GM21786 (cell line): ENCODE measurements around the gene TENM3.

Experiments
- ATAC-seq: cut with Tn5 transposase; IDR thresholded peaks from one replicate; pipeline ENCODE4 v1.9.1; 2021; ENCODE audit not compliant: unreplicated experiment

The TENM3 gene

DNA sequence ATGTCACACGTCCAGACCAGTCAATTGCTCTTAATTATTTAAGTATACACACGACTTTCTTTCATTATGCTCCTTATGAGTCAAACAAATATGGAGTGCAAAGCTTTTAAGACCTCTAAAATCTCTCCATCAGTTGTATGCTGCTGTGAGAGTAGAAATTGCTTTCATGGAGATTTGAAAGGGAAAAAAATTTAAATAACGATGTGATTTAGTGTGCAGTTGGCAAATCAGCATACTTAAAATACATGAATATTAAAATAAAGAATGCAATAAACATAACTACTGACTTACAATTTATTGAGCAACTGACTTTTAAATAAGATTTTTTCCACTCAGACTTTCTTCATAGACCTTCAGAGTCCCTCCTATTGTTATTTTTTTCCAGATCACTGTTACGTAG lies 9.0 kb downstream of the TENM3 start:
- no peak for ATAC-seq

DNA sequence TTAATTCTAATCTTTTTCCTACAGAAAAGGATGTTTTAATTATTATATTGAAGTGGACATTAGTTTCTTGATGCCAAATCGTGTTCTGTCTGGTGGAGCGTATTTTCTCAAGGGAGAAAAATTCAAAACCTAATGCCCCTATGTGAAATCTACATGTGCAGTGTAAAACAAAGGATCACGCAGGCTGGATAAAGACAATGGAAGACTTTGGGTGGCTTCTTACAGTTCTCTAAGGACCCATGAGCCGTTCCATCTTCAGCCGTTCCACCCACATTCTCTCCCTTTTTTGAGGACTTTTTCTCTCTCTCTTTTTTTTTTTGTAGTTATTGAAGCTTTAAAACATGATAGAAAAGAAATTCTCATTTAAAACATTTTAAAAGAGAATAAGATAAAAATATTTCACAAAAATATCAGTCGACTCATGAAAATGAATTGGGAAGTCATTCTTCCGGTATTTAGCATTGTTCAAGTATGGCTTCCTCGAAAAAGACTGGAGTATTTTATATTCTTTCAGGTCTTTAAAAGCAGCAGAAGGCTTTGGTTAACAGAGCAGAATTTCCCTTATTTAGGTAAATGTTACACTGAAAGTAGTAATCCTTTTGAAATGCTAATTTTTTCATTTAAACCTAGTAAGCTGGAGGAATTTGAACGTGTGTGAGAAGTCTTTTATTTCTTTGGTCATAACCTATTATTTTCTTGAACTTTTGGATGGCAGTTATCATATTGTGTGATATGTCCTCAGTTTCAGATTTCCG lies 11.0 kb downstream of the TENM3 start:
- ATAC-seq: no peak

DNA sequence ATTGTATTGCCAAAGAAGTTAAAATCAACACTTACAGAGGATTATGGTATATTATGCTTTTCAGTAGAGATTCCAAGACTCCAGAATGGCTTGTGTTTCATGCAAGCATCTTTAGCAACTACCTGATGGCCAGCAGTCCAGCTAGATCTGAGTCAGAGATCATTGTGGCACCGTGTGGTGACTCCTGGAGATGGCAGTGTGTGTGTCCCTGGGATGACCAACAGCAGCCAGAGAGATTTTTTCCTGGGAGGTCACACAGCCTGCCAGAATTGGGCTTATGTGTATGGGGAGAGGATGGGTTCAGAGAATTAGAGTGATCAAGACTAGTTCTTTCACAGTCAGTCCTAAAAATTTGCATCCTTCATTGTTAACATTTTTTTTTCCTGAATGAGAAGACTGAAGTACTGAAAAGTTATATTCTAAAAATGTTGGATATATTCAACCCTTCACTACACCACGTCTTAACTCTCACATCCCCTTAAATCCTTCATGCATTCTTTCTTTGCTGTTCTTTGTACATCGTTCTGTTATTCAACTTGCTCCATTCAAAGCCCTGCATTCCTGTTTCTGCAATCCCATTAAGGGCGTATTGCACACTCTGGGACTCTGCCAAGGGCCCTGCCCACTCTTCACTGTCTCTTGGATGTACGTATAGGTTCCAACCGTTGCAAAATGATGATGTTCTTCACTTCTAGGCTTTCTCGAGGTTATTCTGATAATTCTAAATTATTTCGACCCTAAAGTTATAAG lies 12.4 kb downstream of the TENM3 start:
- no peak for ATAC-seq

DNA sequence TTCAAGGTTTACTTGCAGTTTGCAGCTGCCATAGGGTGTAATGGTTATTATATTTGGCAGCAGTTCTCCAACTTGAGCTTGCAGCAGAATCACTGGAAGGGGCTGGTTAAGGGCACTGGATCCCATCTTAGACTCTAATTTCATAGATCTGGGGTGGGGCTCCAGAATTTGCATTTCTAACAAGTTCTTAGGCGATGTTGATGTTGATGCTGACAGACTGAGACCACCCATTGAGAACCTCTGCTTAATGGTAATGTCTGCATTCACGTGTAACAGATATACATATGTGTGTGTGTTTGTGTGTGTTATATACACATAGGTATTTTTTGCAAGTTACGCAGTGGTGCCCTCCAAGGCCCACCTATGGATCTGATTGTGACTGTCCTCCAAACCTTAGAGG lies 13.8 kb downstream of the TENM3 start:
- no peak for ATAC-seq

DNA sequence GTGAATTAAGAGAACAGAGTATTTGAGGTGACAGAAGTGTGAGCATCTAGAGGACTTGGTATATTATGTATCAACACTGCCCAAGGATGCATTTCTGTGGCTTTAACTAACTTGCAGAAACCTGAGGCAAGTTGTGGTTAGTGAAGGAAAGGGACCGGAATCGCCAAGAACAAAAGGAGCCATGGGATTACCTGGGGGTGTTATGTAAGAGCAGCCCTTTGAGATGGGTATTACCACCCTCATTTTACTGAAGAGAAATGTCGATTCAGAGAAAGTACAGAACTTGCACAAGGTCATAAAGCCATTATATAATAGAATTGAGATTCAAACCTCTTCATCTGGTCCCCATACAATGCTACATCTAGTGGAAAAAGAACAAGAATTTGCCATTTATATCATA lies 14.3 kb downstream of the TENM3 start:
- no peak for ATAC-seq

DNA sequence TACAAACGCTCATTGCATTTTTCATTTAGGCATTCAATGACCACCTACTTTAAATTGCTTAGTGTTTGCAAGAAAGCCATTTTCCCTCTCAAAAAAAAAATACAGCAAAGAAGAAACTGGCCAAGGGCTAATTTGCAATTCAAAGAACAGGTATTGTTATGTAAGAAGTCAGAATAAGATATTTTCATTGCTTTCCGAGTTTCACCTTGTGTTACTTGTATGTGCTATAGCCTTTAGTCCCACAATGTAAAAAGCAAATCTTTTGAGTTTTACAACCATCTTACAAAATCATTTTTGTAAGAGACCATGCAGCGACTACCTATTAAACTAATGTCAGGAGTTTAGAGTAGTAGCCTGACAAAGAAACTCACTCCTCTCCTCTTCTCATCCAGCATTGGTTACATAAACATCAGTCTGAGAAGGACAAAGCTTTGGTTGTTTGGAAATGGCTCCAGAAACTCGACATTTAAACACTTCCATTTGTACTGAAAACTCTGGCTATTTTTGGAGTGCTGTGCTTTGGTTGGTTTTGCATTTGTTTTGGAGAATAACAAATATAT lies 15.3 kb downstream of the TENM3 start:
- no peak for ATAC-seq

DNA sequence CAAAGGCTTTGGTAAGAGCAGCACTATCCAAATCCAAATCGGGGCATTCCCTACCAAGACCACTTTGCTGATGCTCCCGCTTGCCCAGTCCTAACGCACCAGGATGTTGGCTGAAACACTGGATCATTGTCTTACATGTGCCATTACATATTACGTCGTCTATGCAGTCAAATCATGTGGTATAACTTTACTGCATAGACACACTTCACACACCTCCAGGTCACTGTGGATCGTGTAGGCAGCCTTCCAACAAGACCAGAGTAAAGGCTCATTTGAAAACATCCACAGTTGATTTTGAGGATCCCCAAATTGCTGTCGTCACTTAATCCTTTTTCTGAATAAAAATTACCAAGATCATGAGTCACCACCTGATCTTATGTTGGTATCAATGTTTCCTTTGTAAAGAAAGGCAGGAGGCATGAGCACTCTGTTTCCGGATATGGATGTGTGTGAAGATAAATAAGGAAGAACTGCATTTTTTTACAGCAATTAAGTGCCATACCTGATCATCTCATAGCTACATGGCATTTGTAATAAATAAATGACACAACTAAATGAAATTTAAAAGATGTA lies 18.5 kb downstream of the TENM3 start:
- no peak for ATAC-seq

DNA sequence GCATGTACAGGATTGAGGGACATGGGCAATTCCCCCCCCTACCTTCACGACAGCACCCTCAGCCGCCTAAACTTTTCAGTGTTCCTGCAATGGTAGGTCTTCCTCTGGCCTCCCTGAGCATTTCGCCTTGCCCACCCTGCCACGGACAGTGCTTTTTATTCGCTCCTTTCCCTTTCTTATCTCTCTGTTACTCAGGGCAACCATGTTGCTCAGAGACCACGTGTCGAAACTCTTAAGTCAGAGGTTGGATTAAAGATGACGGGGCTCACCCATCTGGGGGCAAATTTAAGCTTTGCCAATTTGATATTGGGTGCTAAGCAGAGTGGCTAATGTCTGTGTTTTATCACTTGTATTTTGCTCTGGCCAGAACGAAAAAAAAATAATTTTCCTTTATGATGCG lies 20.4 kb downstream of the TENM3 start:
- no peak for ATAC-seq

DNA sequence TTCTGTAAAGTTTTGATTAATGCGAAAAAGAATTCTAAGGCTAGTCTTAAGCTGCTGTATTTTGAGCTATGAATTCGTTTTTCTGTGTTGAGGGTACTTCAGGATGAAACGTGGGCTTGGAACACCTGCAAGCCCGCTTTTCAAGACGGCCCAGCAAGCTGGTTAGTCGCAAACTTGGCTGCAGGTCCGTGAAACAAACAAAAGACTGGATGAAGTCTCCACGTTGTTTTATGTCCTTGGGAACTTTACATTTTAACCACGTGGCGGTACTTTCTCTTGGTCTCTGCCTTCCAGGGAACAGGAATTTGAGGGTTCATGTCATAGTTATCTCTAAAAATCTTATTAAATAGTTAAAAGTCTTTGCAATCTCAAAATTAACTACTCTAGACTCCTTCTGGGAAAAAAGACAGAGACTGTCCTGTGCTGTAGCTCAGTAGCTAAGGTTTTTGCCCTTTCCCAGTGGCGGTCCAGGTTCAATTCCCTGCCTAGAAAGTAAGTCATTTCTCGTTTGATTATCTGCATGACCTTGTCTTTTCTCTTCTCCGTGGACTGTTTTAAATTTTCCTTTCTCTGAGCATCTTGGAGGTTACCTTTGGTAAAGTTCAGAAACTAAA lies 21.0 kb downstream of the TENM3 start:
- ATAC-seq: no peak

DNA sequence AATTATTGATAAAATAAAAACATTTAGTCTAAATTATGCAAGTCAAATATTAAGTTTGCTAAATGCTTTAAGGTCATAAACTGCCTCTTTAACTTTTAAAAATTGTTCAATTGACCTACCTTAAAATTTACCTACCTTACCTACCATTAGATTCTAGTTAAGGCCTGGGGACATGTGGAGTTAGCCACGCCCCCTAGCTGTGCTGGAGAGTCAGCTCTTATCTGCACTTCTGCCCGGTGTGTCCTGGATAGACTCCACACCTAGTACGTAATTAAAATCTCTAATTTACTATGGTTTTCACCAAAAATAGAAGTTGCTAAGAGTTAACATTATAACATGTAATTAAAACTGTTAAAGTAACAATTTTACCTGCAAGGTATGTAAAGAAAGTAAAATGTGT lies 22.7 kb downstream of the TENM3 start:
- no peak for ATAC-seq

DNA sequence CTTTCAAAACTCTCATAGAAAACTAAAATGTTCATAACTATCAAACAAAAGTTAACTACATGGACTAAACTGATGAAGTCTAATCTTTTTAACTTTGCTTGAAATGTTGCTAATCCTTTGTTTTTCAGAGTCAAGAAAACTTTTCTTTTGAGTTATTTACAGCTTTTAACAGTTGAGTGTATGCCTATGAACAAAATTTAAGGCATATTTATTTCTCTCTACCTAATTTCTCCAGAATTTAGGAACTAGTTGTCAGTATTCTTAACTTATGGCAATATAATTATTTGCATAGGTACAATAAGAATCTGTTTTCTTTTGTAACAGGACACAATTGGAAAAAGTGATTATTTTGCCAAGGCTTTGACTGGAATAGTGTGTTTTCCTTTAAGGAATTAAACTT lies 23.8 kb downstream of the TENM3 start:
- no peak for ATAC-seq

DNA sequence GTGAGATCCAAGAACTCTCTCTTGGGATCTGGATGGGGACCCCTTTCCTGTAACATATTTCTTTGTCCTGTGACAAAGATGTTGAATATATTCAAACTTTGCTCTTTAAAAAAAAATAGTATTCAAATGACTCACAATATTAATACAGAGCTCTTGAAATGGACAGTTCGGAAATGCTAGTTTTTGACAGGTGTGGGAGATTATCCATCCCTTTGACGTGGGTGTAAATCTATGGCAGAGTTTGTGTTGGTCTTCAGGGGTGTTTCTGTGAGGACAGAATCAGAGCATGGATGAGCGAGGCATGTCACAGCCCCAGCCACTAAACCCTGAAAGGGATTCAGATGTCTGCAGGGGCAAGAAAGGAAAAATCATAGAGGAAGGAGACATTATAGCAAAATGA lies 25.8 kb downstream of the TENM3 start:
- no peak for ATAC-seq

DNA sequence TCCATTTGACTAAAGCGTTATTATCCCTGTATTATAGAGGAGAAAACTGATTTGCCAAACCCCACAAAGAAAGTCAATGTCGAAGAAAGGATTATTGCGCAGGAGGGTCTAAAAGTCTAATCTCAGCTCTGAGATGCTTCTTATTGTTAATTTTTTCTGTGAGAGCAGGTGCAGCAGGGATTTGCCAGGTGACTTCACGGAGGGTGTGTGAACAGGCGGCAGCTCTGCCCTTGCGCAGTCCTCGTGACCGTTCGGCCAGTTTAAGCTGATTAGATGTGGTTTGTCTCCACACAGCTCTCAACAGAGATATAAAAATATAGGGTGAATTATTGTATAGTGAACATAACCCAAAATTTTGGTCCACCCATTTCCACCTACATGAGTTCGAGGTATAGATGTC lies 28.5 kb downstream of the TENM3 start:
- ATAC-seq: no peak

DNA sequence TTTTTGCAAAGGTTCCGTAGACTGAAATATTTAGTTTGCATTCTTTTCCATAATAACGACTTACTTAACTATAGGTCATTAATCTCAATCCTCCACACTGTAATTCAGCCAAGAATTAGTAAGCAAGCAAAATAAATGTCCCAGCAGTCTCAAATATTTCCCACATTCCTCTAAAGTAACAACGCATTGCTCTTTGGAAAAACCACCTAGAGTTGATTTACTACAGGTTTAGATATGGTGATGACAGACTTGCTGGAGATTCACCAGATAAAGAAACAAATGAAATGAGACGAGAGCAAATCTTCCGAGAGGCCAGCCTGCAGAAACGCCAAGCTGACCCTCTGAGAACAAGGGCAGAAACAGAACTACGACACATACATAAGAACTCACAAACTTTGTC lies 28.9 kb downstream of the TENM3 start:
- no peak for ATAC-seq

DNA sequence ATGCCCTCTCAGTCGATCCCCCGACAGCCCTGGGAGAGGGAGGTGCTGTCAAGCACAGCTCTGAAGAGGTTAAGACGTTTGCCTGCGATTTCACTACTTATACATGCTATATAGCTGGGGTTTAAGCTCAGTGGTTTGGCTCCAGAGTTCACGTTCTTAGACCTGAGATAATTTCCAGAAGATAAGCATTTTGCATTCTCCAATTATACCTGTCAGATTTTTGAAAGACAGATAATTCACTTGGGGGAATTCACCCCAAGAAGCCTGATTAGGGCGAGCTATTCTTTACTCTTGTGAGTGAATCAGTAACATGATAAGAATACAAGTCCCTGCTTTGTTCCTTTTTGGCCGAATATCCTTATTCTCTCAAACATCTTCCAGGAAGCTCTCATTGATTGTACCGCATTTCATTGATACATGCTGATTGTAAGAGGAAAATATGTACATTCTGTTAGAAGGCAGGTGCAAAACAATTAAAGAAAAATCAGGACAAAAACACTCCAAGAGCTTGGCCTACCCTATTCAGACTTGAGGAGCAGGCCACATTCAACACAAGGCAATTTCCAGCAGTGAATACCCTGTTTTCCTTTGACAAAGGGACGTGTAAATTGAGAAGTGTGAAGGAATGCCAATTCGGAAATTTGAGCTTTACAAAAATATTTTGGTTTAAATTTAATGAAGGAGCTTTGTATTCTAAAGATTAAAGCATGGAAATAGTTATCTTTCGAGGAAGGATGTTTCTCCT lies 30.2 kb downstream of the TENM3 start:
- no peak for ATAC-seq

DNA sequence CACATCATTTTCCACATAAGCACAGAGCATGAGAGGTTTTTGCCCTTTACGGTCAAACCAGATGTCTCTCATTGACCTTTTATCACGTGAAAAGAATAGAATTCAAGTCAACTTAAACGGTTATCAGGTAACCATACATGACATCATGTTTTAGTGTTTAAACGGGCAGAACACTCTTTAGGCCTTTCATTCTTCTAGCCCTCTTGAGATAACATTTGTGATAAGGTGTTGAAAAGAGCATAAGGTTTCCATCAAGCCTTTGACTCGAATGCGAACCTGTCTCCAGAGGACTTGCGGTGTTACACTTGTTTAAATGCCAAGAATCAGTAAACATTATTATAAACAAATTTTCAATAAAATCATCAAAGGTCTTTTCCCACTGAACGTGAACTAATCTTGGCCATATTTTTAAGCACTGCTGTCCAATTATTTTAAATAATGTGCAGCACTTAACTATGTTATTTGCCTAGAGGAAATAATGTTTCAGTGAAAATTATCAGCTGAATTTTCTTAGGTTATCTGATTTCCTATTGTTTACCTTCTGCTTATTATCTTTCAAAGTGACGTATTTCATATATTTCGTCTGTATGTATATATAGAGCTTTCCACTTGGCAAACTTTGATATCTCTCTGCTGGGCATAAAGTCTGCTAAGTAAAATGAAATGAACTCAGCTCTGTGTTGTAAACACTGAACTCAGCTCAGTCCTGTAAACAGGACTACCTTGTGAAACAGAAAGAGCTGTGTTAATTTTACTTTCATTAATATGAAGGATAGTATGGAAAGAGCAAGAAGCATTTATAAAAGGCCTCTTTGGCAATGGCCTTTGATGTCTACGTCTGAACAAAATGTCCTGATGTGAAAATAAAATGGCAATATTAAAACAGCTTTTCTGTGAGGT lies 33.3 kb downstream of the TENM3 start:
- ATAC-seq: no peak

DNA sequence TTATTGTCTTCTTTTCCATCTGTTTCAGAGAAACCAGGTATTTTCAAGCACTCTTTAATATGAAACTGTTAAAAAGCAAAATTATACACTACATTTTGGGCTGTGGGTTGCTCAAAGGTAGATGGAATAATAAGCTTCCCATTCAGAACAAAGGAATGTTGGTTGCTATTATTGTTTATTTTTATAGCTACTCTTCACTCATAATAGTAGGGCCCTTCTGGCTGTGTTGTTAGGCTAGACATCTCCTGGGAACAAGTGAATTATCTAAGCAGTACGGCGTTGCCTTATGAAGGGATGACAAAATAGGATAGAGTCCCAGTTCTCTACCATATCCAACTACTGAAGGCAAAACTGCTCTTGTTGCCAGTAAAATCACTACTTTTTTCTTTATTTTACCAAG lies 34.2 kb downstream of the TENM3 start:
- no peak for ATAC-seq

DNA sequence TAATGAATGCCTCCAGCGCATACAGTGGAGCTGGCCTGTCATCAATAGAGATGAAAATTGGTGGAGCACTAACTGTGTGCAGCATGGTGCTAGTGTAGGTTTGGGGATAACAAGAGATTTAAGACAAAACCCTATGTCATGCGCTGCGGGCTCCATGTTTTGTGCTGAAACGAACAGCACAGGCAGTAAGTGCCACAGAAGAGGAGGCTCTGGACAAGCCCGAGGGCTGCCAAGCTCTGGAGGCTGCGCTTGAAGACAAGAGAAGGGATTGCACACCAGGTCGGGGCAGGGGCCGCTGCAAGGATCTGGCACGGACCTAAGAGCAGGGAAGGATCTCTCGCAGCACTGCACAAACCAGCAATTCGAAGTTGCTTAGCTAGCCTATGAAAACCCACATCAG lies 35.5 kb downstream of the TENM3 start:
- ATAC-seq: no peak

DNA sequence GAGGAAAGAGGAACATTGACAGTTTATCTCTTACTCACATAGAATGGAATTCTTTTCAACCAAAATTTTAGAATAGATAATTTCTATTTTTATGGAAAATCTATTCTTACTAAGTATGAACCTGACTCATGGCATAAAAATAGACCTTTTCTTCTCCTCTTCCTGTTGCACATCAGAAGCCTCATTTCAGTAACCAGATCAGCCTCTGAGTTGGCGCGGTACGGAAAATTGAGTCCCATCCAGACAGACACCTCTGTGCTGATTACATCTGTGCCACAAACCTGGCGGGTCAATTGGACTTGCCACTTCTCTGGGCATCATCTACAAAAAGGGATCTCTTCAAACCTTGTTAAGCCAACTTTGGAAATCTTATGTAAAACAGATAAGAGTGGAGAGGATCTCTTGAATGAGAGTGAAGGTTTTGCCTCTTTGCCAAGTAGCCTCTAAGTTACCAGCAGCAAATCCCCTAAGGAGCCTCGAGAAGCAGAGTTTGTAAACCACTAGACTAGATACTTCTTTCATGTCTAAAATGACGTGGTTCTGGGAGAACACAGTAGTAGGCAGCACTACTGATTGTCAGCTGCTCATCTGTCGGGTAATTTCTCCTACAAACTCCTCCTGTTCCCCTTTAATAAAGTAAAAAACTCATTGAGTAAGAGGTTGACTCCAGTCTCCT lies 37.4 kb downstream of the TENM3 start:
- no peak for ATAC-seq
